Mesenchymal stem cell (in vitro differentiated cells and primary cell): ENCODE measurements around the gene ETS1.

Experiments
- DNase-seq: peaks from one replicate; pipeline ENCODE4 v3.0.0-alpha.2; 2013
- H2AFZ ChIP-seq: one replicate; pipeline ENCODE4 v1.6.1; 2013; ENCODE audit warnings: low read depth, mild to moderate bottlenecking, control low read depth, inconsistent platforms, low read length, moderate library complexity
- H2AK5ac ChIP-seq: 2 replicates; pipeline ENCODE4 v1.6.1; 2013; ENCODE audit warnings: low read length, moderate library complexity, mild to moderate bottlenecking, inconsistent platforms; ENCODE audit not compliant: severe bottlenecking
- H2BK120ac ChIP-seq: one replicate; pipeline ENCODE4 v1.6.1; 2013; ENCODE audit warnings: low read depth, mild to moderate bottlenecking, inconsistent platforms, low read length, moderate library complexity
- H2BK12ac ChIP-seq, 2 experiments: one replicate each; pipeline ENCODE4 v1.6.1; 2013; ENCODE audit warnings: inconsistent platforms in 2 of 2, low read length in 2 of 2, mild to moderate bottlenecking in 2 of 2, moderate library complexity in 2 of 2, control low read depth in 1 of 2
- H2BK15ac ChIP-seq: one replicate; pipeline ENCODE4 v1.6.1; 2013; ENCODE audit warnings: mild to moderate bottlenecking, low read depth, inconsistent platforms; ENCODE audit not compliant: poor library complexity, severe bottlenecking
- H2BK5ac ChIP-seq: 2 replicates; pipeline ENCODE4 v1.6.1; 2013; ENCODE audit warnings: low read depth, mild to moderate bottlenecking, low read length, control low read depth, inconsistent platforms; ENCODE audit not compliant: poor library complexity, severe bottlenecking
- H3K14ac ChIP-seq, 2 experiments: one replicate each; pipeline ENCODE4 v1.6.1; 2013; ENCODE audit warnings: inconsistent platforms in 2 of 2, low read length in 2 of 2, control low read depth in 1 of 2, mild to moderate bottlenecking in 1 of 2, moderate library complexity in 1 of 2
- H3K18ac ChIP-seq, 2 experiments: one replicate each; pipeline ENCODE4 v1.6.1; 2013; ENCODE audit warnings: inconsistent platforms in 2 of 2, low read length in 2 of 2, control low read depth in 1 of 2, low read depth in 1 of 2, mild to moderate bottlenecking in 1 of 2
- H3K23ac ChIP-seq, 2 experiments: one replicate each; pipeline ENCODE4 v1.6.1; 2013; ENCODE audit warnings: inconsistent platforms in 2 of 2, low read length in 2 of 2, mild to moderate bottlenecking in 2 of 2, moderate library complexity in 2 of 2, control low read depth in 1 of 2
- H3K27ac ChIP-seq: 2 replicates; pipeline ENCODE4 v1.5.1; 2013; ENCODE audit warnings: mild to moderate bottlenecking, moderate library complexity, low read length, control low read depth, inconsistent platforms; ENCODE audit not compliant: poor library complexity, severe bottlenecking
- H3K27me3 ChIP-seq, 2 experiments: 2 replicates each; pipeline versions ENCODE4 v1.6.1 to v1.7.0; 2013; ENCODE audit warnings: low read length in 2 of 2, mild to moderate bottlenecking in 2 of 2, moderate library complexity in 2 of 2, control low read depth in 1 of 2, inconsistent platforms in 1 of 2; ENCODE audit not compliant: control insufficient read depth in 1 of 2, insufficient read depth in 1 of 2
- H3K36me3 ChIP-seq, 2 experiments: 2 replicates each; pipeline versions ENCODE4 v1.6.1 to v1.7.0; 2013; ENCODE audit warnings: low read length in 2 of 2, control low read depth in 1 of 2, inconsistent platforms in 1 of 2, low read depth in 1 of 2, mild to moderate bottlenecking in 1 of 2; ENCODE audit not compliant: insufficient read depth in 2 of 2, control insufficient read depth in 1 of 2
- H3K4ac ChIP-seq, 2 experiments: one replicate each; pipeline ENCODE4 v1.6.1; 2013; ENCODE audit warnings: inconsistent platforms in 2 of 2, low read length in 2 of 2, mild to moderate bottlenecking in 2 of 2, moderate library complexity in 2 of 2, control low read depth in 1 of 2, low read depth in 1 of 2
- H3K4me1 ChIP-seq: 2 replicates; pipeline ENCODE4 v1.6.1; 2013; ENCODE audit warnings: low read depth, low read length, control low read depth; ENCODE audit not compliant: control insufficient read depth, insufficient read depth
- H3K4me2 ChIP-seq: 2 replicates; pipeline ENCODE4 v1.6.1; 2013; ENCODE audit warnings: low read length, mild to moderate bottlenecking, inconsistent platforms; ENCODE audit not compliant: poor library complexity, severe bottlenecking
- H3K4me3 ChIP-seq, 2 experiments: 2 replicates each; pipeline versions ENCODE4 v1.5.1 to v1.7.0; 2013; ENCODE audit warnings: low read length in 2 of 2, mild to moderate bottlenecking in 2 of 2, control low read depth in 1 of 2, low read depth in 1 of 2; ENCODE audit not compliant: insufficient read depth in 1 of 2
- H3K79me1 ChIP-seq: replicated peaks from 2 replicates; pipeline ENCODE4 v1.6.1; 2013; ENCODE audit warnings: mild to moderate bottlenecking, control low read depth, low read length, inconsistent platforms; ENCODE audit not compliant: poor library complexity, severe bottlenecking
- H3K9ac ChIP-seq: 2 replicates; pipeline ENCODE4 v1.7.0; 2013; ENCODE audit warnings: mild to moderate bottlenecking, low read length, moderate library complexity
- H3K9me3 ChIP-seq: 2 replicates; pipeline ENCODE4 v1.7.0; 2013; ENCODE audit warnings: mild to moderate bottlenecking, low read length; ENCODE audit not compliant: control insufficient read depth
- H4K8ac ChIP-seq: one replicate; pipeline ENCODE4 v1.6.1; 2013; ENCODE audit warnings: inconsistent platforms, mild to moderate bottlenecking, low read length, moderate library complexity
- H4K91ac ChIP-seq: one replicate; pipeline ENCODE4 v1.6.1; 2013; ENCODE audit warnings: mild to moderate bottlenecking, low read length, inconsistent platforms
- WGBS: methylation state at CpG from one replicate; pipeline ENCODE4 v1.1.7; 2013; ENCODE audit warnings: mixed read lengths; 5-methylcytosine and 5-hydroxymethylcytosine counted together

The ETS1 gene

DNA sequence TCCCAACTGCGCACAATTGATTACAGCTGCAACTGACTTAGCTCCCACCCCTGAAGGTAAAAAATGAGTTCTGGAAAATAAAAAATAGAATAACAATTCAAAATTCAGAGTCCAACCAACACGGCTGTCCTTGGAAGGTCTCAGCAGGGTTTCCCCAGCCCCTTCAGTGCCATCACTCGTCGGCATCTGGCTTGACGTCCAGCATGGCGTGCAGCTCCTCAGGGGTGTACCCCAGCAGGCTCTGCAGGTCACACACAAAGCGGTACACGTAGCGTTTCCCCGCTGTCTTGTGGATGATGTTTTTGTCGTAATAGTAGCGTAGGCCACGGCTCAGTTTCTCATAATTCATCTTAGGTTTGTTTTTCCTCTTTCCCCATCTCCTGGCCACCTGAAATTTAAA is 125.2 kb downstream of the ETS1 start:
- Histone ChIP-seq H2BK12ac (peak overlapping the region; percentile 11 to 59), H2BK15ac (no peak overlapping the region), H3K27ac (no peak overlapping the region), H2AK5ac (peak overlapping the region; percentile 64), H4K91ac (no peak overlapping the region), H3K9me3 (no peaks in the 10 kb centered on the region), H3K4ac (no peak overlapping the region), H3K23ac (no peak overlapping the region), H3K4me3 (no peak overlapping the region), H3K27me3 (no peaks in the 10 kb centered on the region), H3K14ac (no peak overlapping the region), H3K4me2 (no peak overlapping the region), H3K9ac (no peak overlapping the region), H3K79me1 (peaks cover 34% of the 10 kb centered on the region), H3K36me3 (peaks cover 28 to 85% of the 10 kb centered on the region in 2 experiments), H2AFZ (no peak overlapping the region), H4K8ac (no peak overlapping the region), H3K18ac (no peak overlapping the region), H3K4me1 (peaks cover 6% of the 10 kb centered on the region), H2BK120ac (no peak overlapping the region), H2BK5ac (no peak overlapping the region)
- DNase-seq, result no peak
- WGBS, result 98% methylated on average over 5 of the region's 13 CpGs

DNA sequence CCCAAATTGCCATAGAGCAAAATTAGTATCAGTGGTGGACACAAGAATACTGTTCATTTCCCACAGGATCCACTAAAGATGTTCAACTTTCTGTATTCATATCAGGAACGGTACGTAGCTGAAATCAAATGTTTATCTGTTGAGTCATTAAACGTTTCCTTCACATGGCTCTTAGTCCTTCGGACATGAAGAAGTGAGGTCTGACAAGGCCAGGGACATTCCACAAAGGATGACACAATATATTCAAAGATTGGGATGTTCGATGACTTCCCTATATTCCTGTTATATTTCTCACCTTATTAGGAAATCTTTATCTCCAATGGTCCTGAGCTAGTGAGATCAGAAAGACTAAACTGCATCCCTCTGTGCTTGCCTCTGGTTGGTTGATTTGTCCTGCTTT is 129.0 kb downstream of the ETS1 start:
- no peak overlapping the region for H2BK15ac ChIP-seq
- peak overlapping the region; percentile 60 for H3K9ac ChIP-seq
- WGBS, result 0% methylated on average over 2 of the region's 5 CpGs
- H2BK5ac ChIP-seq, result no peak overlapping the region
- H3K4me1 ChIP-seq, result peaks cover 6% of the 10 kb centered on the region
- no peak overlapping the region for H2AFZ ChIP-seq
- no peak overlapping the region for H3K23ac ChIP-seq
- H3K14ac ChIP-seq, result no peak overlapping the region
- H4K8ac ChIP-seq, result no peak overlapping the region
- peaks cover 29 to 84% of the 10 kb centered on the region in 2 experiments for H3K36me3 ChIP-seq
- no peak overlapping the region for H3K4me3 ChIP-seq
- no peak overlapping the region for H2BK120ac ChIP-seq
- no peak overlapping the region for H2AK5ac ChIP-seq
- H3K27ac ChIP-seq, result peak overlapping the region; percentile 17
- no peak overlapping the region for H2BK12ac ChIP-seq
- peaks cover 28% of the 10 kb centered on the region for H3K79me1 ChIP-seq
- no peak overlapping the region for H4K91ac ChIP-seq
- H3K4me2 ChIP-seq, result no peak overlapping the region
- no peaks in the 10 kb centered on the region for H3K9me3 ChIP-seq
- no peak overlapping the region for H3K18ac ChIP-seq
- H3K4ac ChIP-seq, result no peak overlapping the region
- no peaks in the 10 kb centered on the region for H3K27me3 ChIP-seq
- peak; percentile 87 for DNase-seq

DNA sequence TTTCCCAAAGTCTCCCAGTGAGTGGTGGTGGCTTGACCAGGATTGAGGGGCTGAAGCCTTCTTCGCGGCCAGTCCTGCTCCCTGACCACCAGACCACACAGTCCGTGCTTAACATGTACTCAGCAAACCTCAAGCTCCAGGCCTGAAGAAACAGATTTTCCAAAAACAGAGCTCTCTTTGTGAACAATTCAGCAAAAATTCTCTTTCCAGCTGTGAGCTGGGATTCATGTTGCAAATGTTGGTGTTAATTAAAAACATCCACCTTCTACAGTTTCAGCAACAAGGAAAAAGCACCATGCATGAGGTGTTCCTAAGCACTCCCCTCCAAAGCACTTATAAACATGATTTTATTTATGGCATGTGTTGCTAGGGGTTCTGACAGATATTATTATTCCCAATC is 129.5 kb downstream of the ETS1 start:
- H2BK5ac ChIP-seq, result no peak overlapping the region
- peaks cover 25 to 80% of the 10 kb centered on the region in 2 experiments for H3K36me3 ChIP-seq
- no peak overlapping the region for H3K14ac ChIP-seq
- no peaks in the 10 kb centered on the region for H3K27me3 ChIP-seq
- H2BK12ac ChIP-seq, result no peak overlapping the region
- peaks cover 28% of the 10 kb centered on the region for H3K79me1 ChIP-seq
- no peak for DNase-seq
- H2AK5ac ChIP-seq, result peak overlapping the region; percentile 47
- H3K9ac ChIP-seq, result peak overlapping the region; percentile 60
- H3K18ac ChIP-seq, result no peak overlapping the region
- no peak overlapping the region for H2BK15ac ChIP-seq
- peak overlapping the region; percentile 17 for H3K27ac ChIP-seq
- no peak overlapping the region for H3K4me3 ChIP-seq
- no peak overlapping the region for H4K8ac ChIP-seq
- H3K4me2 ChIP-seq, result no peak overlapping the region
- 100% methylated on average over 3 of the region's 3 CpGs for WGBS
- no peaks in the 10 kb centered on the region for H3K9me3 ChIP-seq
- no peak overlapping the region for H3K4ac ChIP-seq
- H2AFZ ChIP-seq, result no peak overlapping the region
- H3K4me1 ChIP-seq, result peaks cover 8% of the 10 kb centered on the region
- no peak overlapping the region for H2BK120ac ChIP-seq
- no peak overlapping the region for H3K23ac ChIP-seq
- no peak overlapping the region for H4K91ac ChIP-seq

DNA sequence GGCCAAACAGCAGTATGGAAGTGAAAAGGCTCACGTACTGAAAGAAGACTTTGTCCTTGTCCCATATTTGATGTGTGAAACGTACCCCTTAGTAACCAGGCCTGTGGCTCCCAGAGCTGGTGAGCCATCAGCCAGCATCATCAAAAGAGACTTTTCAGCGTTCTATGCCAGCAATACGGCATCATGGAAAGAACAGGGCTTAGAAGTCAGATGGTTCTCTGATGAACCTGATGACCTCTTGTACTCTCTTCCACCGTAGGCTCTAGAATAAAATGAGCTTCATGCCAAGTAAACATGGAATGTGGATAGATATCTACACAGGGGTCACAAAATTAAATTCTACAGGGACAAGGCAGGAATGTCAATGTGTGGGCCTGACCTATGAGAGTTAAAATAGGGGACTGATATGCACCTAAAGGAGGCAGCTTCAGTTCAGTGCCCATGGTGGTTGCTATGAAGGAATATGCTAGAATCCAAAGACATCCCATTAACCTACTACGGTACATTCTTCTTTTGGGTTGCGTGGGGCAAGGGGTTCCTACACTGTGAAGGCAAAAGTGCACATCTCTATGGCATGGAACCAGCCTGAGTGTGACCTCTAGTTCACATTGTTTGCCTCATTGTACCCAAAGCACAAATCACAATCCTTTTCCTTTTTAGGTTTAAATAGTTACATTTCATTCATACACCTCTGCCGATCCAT is 130.6 kb downstream of the ETS1 start:
- no peak overlapping the region for H2BK120ac ChIP-seq
- H3K27me3 ChIP-seq, result no peaks in the 10 kb centered on the region
- H2BK12ac ChIP-seq, result peak overlapping the region in 1 of 2 experiments; percentile 30
- peaks cover 21% of the 10 kb centered on the region for H3K79me1 ChIP-seq
- no peak for DNase-seq
- H3K9ac ChIP-seq, result no peak overlapping the region
- H3K4ac ChIP-seq, result peak overlapping the region in 1 of 2 experiments; percentile 51
- H3K4me3 ChIP-seq, result no peak overlapping the region
- no peak overlapping the region for H3K23ac ChIP-seq
- peaks cover 20 to 68% of the 10 kb centered on the region in 2 experiments for H3K36me3 ChIP-seq
- H2BK5ac ChIP-seq, result no peak overlapping the region
- no peak overlapping the region for H2AFZ ChIP-seq
- H3K4me1 ChIP-seq, result peaks cover 6% of the 10 kb centered on the region
- H3K27ac ChIP-seq, result no peak overlapping the region
- H3K18ac ChIP-seq, result peak overlapping the region in 1 of 2 experiments; percentile 33
- H4K91ac ChIP-seq, result peak overlapping the region; percentile 21
- H2AK5ac ChIP-seq, result no peak overlapping the region
- no peaks in the 10 kb centered on the region for H3K9me3 ChIP-seq
- no peak overlapping the region for H3K4me2 ChIP-seq
- no peak overlapping the region for H3K14ac ChIP-seq
- no peak overlapping the region for H2BK15ac ChIP-seq
- 89% methylated on average over 8 of the region's 8 CpGs for WGBS
- no peak overlapping the region for H4K8ac ChIP-seq
